H1 (cell line): ENCODE results near the gene MELK. TPM values are rescaled to one million over a fixed set of nuclear protein-coding genes. Genes with fewer than 3 reads are reported as not detected.

Experiments used
- BACH1 ChIP-seq: IDR thresholded peaks from 2 replicates; pipeline ENCODE4 v1.6.1; 2012; ENCODE audit warnings: low read length, improper control_type of control experiment
- BCL11A ChIP-seq, 2 experiments: IDR thresholded peaks; one replicate each; pipeline ENCODE4 v1.6.1; 2011; ENCODE audit warnings: low read depth in 2 of 2, low read length in 2 of 2, mild to moderate bottlenecking in 2 of 2
- PHF8 ChIP-seq: fragments of 200-600 bp; sonication (generic); conservative IDR thresholded peaks from 2 replicates; pipeline ENCODE4 v1.7.1; 2012; ENCODE audit warnings: low read depth, mild to moderate bottlenecking, inconsistent platforms, low read length, moderate library complexity
- SP4 ChIP-seq: IDR thresholded peaks from 2 replicates; pipeline ENCODE4 v1.6.1; 2012; ENCODE audit warnings: low read length, inconsistent platforms
- SRF ChIP-seq: IDR thresholded peaks from 2 replicates; pipeline ENCODE4 v1.6.1; 2011; ENCODE audit warnings: mild to moderate bottlenecking, low read depth, low read length, moderate library complexity
- TBP ChIP-seq: IDR thresholded peaks from 2 replicates; pipeline ENCODE4 v1.6.1; 2011; ENCODE audit warnings: low read depth, low read length, improper control_type of control experiment
- polyA plus RNA-seq, 7 experiments: library from polyadenylated mRNA; depleted of rRNA in 3 of 7; stranded (reverse) in 5 of 7; unstranded in 2 of 7; fragments of >200 nt in 5 of 7; fragments of 200-250 nt in 2 of 7; gene quantifications; 1 replicate in 5 of 7; 2 replicates in 1 of 7; 4 replicates in 1 of 7; pipeline versions ENCODE4 v1.2.1 to v1.2.3, GENCODE V29; 2011 to 2013; ENCODE audit warnings: missing spikeins in 2 of 7, mixed read lengths in 2 of 7
- total RNA-seq: library from RNA; stranded (reverse); fragmentation: NEBNext Ultra II Directional; extraction: Animal tissue kit (Norgen Biotek cat#: 25700); gene quantifications from 2 replicates; pipeline ENCODE4 v1.2.1, GENCODE V29; 2021
- TF ChIP-seq, protein P1 (sequence below): fragments of 300-600 bp; sonication (generic); IDR thresholded peaks from 2 replicates; pipeline ENCODE4 v1.7.1; 2012; ENCODE audit warnings: low read length, moderate library complexity, mild to moderate bottlenecking, inconsistent platforms; ENCODE audit not compliant: insufficient replicate concordance

Gene MELK
- total and polyA plus RNA-seq, 2 of the 8 experiments (the other 6 are each of a cell fraction or from before 2014, with no cell fraction given): 26.2 to 53.1 TPM

DNA sequence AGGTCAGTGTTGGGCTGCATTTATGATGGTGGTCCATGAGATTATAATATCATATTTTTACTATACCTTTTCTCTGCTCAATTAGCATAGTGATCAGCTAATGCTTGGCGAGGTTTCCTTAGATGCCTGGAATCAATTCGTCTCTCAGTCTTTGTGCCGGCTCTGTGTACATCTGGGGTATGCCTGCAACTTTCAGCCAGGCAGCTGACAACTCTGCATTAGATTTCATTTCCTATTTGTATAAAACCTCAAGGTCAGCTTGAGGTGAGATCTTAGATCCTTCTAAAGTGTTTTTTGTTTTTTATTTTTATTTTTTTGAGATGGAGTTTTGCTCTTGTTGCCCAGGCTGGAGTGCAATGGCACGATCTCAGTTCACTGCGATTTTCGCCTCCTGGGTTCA is 86.8 kb downstream of the MELK start (continued):
- TF ChIP-seq BCL11A (IDR thresholded peaks at IDR 0.05; ENCODE audit: low read depth in 2 of 2, low read length in 2 of 2): no peak
- no peak for TF ChIP-seq SP4
- TF ChIP-seq BACH1: no peak
- no peak for TF ChIP-seq SRF
- TF ChIP-seq, protein P1, sequence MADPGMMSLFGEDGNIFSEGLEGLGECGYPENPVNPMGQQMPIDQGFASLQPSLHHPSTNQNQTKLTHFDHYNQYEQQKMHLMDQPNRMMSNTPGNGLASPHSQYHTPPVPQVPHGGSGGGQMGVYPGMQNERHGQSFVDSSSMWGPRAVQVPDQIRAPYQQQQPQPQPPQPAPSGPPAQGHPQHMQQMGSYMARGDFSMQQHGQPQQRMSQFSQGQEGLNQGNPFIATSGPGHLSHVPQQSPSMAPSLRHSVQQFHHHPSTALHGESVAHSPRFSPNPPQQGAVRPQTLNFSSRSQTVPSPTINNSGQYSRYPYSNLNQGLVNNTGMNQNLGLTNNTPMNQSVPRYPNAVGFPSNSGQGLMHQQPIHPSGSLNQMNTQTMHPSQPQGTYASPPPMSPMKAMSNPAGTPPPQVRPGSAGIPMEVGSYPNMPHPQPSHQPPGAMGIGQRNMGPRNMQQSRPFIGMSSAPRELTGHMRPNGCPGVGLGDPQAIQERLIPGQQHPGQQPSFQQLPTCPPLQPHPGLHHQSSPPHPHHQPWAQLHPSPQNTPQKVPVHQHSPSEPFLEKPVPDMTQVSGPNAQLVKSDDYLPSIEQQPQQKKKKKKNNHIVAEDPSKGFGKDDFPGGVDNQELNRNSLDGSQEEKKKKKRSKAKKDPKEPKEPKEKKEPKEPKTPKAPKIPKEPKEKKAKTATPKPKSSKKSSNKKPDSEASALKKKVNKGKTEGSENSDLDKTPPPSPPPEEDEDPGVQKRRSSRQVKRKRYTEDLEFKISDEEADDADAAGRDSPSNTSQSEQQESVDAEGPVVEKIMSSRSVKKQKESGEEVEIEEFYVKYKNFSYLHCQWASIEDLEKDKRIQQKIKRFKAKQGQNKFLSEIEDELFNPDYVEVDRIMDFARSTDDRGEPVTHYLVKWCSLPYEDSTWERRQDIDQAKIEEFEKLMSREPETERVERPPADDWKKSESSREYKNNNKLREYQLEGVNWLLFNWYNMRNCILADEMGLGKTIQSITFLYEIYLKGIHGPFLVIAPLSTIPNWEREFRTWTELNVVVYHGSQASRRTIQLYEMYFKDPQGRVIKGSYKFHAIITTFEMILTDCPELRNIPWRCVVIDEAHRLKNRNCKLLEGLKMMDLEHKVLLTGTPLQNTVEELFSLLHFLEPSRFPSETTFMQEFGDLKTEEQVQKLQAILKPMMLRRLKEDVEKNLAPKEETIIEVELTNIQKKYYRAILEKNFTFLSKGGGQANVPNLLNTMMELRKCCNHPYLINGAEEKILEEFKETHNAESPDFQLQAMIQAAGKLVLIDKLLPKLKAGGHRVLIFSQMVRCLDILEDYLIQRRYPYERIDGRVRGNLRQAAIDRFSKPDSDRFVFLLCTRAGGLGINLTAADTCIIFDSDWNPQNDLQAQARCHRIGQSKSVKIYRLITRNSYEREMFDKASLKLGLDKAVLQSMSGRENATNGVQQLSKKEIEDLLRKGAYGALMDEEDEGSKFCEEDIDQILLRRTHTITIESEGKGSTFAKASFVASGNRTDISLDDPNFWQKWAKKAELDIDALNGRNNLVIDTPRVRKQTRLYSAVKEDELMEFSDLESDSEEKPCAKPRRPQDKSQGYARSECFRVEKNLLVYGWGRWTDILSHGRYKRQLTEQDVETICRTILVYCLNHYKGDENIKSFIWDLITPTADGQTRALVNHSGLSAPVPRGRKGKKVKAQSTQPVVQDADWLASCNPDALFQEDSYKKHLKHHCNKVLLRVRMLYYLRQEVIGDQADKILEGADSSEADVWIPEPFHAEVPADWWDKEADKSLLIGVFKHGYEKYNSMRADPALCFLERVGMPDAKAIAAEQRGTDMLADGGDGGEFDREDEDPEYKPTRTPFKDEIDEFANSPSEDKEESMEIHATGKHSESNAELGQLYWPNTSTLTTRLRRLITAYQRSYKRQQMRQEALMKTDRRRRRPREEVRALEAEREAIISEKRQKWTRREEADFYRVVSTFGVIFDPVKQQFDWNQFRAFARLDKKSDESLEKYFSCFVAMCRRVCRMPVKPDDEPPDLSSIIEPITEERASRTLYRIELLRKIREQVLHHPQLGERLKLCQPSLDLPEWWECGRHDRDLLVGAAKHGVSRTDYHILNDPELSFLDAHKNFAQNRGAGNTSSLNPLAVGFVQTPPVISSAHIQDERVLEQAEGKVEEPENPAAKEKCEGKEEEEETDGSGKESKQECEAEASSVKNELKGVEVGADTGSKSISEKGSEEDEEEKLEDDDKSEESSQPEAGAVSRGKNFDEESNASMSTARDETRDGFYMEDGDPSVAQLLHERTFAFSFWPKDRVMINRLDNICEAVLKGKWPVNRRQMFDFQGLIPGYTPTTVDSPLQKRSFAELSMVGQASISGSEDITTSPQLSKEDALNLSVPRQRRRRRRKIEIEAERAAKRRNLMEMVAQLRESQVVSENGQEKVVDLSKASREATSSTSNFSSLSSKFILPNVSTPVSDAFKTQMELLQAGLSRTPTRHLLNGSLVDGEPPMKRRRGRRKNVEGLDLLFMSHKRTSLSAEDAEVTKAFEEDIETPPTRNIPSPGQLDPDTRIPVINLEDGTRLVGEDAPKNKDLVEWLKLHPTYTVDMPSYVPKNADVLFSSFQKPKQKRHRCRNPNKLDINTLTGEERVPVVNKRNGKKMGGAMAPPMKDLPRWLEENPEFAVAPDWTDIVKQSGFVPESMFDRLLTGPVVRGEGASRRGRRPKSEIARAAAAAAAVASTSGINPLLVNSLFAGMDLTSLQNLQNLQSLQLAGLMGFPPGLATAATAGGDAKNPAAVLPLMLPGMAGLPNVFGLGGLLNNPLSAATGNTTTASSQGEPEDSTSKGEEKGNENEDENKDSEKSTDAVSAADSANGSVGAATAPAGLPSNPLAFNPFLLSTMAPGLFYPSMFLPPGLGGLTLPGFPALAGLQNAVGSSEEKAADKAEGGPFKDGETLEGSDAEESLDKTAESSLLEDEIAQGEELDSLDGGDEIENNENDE: no peak
- TF ChIP-seq TBP: no peak
- no peak for TF ChIP-seq PHF8
